ENCODE data around the gene GPC5.
"Not testable (repeated sequence)": the region's sequence is repeated elsewhere in the genome, so short reads cannot be mapped to it uniquely, and the experiment has no call there.

GPC5 gene

DNA sequence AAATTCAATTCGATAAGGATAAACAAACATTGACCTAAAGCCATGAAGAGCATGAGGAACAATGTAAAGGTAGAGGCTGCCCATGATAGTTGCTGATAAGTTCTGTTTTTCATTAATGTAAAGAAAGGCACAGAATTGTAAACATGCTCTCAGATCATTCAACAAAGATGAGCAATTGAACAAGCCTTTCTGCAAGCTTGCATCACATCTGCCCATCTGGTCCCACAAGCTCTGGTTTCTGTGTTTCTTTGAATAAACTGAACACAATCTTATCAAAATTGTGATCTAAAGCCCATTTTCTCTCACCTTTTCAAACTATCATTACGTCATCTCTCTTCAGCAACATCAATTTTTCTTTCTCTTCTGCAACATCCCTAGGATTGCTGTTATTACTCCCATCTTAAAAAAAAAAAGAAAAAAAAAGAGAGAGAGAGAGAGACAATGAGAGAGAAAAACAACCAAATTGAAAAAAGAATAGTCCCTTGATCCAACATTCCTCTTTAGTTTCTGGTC is 1340.9 kb downstream of the GPC5 start:
- DNase-seq (ENCODE audit: low spot score) = no peak

DNA sequence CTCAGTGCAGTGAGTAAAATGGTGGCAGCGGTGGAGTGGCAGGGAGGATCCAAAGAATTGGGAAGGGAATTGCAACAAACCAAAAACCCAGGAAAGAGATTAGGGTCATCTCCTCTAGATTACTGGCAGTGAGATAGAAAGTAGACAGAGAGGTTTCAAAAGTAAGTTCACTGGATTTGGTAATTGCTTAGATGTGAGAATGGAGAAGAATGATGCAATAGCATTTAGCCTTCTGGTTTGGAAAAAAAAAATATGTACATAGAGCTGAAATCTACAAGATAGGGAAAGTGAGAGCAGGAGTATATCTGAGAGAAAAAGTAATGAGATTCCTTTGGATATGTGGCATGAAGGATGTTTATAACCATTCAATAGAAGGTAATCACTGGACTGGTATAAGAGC is 1345.6 kb downstream of the GPC5 start:
- no peak for DNase-seq (ENCODE audit: low spot score)

DNA sequence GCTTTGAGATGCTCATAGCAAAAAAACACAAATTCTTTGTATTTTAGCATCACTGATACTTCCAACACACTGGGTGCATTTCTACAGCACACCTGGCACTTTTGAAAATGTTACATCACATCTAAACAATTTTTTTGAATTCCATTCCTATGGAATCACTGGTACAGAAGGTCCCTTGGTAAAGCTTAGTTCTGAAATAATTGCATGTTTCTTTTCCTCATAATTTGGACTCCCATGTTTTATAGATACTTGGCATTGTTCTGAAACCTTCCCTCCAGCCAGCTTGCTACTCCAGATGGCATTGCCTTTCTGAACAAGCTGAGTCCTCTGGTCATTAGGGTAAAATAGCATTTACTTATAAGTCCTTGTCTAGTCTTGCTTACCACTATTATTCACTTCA is 1346.8 kb downstream of the GPC5 start:
- no peak for DNase-seq (ENCODE audit: low spot score)

DNA sequence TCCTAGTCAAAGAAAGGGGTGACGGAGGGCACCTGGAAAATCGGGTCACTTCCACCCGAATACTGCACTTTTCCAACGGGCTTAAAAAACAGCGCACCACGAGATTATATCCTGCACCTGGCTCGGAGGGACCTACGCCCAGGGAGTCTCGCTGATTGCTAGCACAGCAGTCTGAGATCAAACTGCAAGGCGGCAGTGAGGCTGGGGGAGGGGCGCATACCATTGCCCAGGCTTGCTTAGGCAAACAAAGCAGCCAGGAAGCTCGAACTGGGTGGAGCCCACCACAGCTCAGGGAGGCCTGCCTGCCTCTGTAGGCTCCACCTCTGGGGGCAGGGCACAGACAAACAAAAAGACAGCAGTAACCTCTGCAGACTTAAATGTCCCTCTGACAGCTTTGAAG is 1354.3 kb downstream of the GPC5 start:
- not testable (repeated sequence) for DNase-seq (ENCODE audit: low spot score)

DNA sequence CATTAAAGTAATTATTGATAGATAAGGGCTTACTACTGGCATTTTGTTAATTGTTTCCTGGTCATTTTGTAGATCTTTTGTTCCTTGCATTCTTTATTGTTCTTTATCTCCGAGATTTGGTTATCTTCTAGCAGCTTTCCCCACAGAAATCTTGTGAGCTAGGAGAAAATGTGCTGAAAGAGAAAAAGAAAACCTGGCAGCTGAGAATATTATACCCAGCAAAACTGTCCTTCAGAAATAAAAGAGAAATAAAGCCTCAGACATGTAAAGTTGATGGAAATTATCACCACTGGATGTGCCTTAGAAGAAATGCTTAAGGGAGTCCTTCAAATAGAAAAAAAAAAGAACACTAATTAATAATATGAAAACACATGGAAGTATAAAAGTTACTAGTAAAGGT is 1363.3 kb downstream of the GPC5 start:
- DNase-seq (ENCODE audit: low spot score) = no peak

DNA sequence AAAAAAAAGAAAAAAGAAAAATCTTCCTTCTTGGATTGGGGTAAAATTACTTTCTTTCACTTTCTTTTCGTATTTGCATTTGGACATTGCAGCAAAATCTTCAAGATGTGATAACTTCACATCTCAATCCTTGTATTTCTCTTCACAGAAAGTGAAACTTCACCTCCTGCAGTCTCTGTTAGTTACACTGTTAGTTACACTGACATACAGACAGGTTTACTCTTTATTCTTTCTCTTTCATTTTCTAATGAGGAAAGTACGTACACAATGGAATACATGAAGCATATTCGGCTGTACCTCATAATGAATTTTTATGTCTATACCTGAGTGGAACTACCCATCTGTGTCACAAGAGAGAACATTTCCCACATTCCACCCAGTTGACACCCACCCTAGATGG is 1369.0 kb downstream of the GPC5 start:
- DNase-seq (ENCODE audit: low spot score) = no peak

DNA sequence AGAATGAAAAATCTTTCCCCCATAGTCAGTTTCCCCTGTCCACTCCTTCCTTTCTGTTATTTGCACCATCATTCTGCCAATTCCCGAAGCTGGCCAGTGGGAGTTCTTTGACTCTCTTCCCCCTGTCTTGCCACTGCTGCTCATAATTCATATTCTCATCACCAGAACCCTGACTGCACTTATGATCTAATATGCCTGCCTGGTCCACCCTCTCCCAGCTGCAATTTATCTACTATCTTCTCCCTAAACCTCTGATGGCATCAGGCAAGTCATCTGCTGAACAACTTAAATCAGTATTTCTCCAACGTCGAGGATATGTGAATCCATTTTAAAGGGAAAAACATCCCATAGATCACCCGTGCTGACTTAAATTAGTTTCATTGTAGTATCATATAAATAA is 1370.2 kb downstream of the GPC5 start:
- DNase-seq (ENCODE audit: low spot score) = no peak

DNA sequence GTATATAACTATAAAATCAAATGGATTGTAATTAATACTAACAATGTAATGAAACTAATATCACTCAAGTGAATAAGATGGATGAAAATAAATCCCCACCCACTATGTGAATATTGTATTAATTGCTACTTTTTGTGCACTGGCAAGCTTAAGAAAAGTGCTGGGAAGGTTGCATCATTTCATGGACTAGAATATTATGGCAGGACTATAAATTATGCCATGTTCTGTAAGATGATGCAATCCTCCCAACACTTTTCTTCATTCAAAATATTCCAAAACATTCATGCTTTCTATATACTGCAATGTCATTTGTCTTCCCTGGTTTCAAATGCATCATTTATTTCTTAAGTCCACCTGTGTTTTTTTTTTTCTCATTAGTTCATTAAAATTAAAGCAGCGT is 1370.6 kb downstream of the GPC5 start:
- no peak for DNase-seq (ENCODE audit: low spot score)

DNA sequence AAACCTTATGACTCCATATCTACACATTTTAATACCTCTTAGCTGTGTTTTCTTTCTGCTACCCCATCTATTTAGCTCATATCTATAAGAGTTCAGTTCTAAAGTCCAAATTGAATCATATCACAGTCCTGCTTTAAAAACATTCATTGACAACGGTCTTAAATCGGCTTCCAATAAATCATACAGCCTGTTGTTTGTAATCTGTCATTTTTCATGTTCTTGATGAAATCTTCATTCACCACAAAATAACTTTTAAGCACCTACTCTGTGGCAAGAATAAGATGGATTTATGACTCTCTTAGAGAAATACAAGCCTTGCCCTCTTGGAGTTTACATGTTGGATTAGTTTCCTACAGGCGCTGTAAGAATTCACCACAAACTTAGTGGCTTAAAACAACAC is 1377.2 kb downstream of the GPC5 start:
- DNase-seq (ENCODE audit: low spot score) = no peak

DNA sequence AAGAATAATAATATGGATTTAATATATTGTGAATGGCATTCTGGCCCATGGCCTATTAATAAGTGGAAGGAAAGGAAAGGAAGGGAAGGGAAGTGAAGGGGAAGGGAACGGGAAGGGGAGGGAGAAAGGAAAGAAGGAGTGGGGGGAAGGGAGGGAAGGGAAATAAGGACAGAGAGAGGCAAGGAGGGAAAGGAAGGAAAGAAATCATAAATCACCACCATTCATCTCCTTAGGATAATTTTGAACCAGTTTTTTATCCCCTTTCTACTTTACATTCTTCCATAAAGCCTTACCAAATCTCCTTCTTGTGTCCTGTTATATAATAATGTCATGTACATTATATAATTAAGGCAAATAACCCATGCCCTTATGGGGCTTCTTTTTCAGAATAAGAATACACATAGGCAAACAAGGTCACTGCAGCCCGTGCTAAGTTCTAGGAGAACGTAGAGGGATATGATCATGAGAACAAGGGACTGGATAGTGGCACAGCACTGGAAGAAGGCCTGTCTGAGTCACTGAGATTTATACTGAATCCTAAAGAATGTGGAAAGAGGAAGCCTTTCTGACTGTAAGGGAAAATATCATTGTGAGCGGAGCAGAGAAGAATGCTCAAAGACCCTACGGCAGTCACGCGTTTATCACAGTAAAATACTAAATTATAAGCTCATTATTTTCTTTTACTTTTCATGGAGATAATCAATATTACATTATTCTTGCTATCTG is 1383.7 kb downstream of the GPC5 start:
- no peak for DNase-seq (ENCODE audit: low spot score)

DNA sequence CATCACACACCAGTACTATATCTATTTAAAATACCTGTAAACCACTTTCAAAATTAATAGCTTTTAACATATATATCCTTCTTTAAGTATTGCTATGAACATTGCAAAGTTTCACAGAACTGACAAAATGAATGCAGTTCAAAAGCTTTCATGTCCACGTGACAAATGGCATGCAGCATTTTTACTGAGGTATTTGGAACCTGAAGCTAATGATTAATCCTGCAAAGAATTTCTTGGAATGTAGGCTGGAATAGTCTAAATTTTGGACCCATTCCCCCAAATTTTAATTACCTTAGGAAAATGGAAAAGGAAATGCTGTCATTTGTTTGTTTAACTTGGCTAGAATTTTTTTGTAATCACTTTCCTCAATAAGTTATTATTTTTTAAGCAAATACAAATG is 1404.4 kb downstream of the GPC5 start:
- no peak for DNase-seq (ENCODE audit: low spot score)

DNA sequence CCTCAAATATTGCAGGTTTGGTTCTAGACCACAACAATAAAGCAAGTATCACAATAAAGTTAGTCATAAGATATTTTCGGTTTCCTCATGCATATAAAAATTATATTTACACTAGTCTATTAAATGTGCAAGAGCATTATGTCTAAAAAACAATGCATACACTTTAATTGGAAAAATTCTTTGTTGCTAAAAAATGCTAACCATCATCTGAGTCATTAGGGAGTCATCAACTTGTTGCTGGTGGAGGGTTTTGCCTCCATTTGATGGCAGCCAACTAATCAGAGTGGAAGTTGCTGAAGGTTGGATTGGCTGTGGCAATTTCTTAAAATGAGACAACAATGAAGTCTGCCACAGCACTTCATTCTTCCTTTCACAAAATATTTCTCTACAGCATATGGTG is 1405.9 kb downstream of the GPC5 start:
- no peak for DNase-seq (ENCODE audit: low spot score)

DNA sequence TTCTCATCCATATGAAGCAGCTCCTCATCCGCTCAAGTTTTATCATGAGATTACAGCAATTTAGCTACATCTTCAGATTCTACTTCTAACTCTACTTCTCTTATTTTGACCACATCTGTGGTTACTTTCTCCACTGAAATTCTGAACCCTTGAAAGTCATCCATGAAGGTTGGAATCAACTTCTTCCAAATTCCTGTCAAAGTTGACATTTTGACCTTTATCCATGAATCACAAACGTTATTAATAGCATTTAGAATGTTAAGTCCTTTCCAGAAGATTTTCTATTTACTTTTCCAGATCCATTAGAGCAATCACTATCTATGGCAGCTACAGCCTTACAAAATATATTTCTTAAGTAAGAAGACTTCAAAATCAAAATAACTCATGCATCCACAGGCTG is 1406.5 kb downstream of the GPC5 start:
- DNase-seq (ENCODE audit: low spot score) = no peak

DNA sequence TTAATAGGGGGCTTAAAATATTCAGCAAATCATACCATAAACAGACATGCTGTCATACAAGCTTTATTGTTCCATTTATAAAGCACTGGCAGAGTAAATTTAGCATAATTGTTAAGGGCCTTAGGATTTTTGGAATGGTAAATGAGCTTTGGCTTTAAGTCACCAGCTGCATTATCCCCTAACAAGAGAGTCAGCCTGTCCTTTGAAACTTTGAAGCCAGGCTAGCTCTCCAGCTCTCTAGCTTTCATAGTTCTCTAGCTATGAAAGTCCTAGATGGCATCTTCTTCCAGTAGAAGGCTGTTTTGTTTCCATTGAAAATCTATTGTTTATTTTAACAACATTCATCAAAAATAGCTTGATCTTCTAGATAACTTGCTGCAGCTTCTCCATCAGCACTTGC is 1407.3 kb downstream of the GPC5 start:
- DNase-seq (ENCODE audit: low spot score) = no peak

DNA sequence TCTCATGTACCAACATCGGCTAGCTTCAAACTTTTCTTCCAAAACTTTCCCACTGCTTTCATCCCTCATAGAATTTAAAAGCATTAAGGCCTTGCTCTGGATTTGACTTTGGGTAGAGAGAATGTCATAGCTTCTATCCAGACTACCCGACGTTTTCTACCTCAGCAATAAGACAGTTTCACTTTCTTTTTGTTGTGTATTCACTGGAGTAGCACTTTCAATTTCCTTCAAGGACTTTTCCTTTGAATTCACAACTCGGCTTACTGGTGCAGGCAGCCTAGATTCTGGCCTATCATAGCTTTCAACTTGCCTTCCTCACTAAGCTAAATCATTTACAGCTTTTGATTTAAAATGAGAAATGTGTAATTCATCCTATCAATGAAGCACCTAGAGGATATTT is 1407.8 kb downstream of the GPC5 start:
- no peak for DNase-seq (ENCODE audit: low spot score)

DNA sequence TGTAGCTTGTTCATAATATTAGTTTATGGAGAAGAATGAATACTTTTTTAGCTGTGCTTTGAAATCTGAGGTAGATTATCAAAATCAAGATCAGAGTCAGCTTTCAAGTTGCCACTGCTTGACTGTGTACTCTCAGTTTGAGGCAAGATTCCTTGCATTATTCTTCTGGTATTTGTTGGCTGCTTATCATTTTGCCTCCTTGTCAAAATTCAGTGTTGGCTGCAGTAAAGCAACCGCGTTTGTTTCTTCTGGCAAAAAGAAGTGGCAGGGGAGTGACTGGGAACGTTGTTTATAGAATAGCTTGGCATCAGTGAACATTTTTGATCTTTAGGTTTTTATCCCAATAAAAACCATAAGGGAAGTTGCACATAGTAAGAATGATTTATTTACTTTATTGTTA is 1408.9 kb downstream of the GPC5 start:
- no peak for DNase-seq (ENCODE audit: low spot score)

DNA sequence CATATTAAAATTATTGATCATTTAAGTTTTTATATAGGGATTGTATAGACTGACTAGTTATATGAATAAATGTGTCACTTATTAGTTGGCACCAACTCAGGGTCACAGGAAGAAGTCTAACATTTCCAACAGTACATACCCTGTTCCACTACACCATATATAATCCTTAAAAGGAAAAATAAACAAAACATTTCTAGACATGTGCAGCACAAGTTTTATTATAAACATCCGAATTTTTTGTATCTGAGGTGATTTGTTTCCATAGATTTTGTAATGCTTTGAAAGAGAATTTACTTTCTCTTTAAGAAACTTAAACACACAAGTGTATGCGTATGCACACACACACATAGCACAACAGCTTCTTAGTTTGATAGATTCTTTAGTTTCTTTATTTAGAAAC is 1409.5 kb downstream of the GPC5 start:
- DNase-seq (ENCODE audit: low spot score) = no peak

DNA sequence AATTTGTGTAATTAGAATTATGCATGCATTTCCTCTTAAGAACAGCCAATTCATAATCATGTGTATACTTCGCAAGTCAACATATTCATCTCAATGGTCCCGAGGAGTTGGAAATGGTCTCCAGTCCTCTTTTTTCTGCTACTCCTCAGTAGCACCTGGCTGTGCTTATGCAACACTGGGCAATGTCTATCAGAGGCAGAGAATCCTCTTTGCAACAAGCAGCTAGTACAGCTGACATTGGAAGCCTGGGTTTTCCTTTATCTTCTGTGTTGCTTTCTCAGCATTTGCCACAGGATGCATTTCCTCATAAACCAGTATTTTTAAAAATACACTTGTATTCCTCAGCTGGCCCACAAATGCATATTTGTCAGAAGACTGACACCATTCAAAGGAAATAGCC is 1422.9 kb downstream of the GPC5 start:
- DNase-seq (ENCODE audit: low spot score) = no peak

DNA sequence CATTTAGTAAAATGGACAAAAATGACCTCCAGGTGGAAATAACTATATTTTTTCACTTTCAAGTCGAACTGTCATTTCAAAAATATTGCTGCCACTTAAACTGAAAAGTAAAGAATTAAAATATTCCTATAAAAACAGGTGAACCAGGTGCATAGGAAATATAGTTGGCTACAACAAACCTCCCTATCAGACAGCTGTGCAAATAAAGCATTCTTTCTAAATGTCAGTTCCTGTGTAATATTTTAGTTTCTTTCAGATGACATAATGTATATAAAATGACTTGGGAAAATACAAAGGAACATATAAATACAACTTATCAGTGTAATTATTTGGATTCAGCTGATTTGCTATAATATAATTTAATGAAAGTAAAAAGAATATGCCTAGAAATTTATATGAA is 1424.6 kb downstream of the GPC5 start:
- no peak for DNase-seq (ENCODE audit: low spot score)

DNA sequence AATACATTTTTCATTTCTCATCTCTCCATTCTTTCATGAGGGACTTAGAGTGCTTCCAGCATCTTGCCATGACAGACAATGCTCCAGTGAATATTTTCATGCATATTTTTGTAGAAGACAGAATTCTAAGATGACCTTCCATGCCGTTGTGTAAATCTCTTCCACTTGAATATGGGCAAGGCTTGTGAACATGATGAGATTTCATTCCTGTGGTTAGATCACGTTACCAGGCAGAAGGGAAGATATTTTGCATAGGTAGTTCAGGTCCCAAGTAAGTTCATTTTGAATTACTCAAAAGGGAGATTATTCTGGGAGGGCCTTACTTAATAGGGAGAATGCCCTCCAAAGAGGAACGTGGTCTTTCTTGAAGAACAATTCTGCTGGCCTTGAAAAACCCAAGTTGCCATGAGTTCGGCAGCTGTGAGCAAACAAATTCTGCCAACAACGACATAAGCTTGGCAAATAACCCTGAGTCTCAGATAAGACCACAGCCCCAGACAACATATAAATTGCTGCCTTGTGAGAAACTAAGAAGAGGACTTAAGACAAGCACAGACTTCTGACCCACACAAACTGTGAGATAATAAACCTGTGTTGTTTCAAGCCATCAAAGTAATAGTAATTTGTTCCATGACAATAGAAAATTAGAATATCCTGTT is 1427.6 kb downstream of the GPC5 start:
- no peak for DNase-seq (ENCODE audit: low spot score)

DNA sequence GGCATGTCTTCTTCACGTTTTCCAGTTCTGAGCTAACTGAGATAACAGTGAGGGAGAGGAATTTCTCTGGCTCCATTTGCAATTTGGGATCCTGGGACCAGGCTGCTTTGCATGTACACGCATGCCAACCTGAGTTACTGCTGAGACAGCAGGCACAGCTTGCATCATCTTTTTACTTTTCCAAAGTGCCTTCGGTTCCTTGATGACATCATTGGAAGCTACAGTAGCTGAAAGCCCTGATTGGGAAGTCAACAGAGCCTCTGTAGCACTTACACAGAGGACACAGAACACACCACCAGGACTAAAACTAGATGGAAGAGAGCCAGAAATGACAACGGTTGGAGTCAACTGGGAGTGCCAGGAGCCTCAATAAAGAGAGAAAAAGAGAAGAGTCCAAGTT is 1429.1 kb downstream of the GPC5 start:
- DNase-seq (ENCODE audit: low spot score) = no peak

DNA sequence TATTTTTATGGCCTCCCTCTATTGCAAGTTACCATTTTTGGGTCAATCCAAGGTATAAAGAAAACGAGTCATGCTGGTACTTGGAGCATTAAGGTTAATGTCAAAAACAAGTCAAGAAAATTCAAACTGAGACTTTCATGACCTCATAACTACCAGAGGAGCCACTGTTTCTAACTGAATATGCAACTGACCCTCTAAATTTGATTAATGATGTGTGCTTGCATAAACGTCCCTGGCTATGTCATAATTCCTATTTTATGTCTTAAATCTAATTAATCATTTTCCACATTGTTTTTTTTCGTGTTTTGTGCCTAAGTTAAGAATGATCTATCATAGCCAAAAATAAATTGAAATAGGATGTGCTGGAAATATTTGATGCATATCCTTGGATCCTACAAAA is 1431.5 kb downstream of the GPC5 start:
- no peak for DNase-seq (ENCODE audit: low spot score)

DNA sequence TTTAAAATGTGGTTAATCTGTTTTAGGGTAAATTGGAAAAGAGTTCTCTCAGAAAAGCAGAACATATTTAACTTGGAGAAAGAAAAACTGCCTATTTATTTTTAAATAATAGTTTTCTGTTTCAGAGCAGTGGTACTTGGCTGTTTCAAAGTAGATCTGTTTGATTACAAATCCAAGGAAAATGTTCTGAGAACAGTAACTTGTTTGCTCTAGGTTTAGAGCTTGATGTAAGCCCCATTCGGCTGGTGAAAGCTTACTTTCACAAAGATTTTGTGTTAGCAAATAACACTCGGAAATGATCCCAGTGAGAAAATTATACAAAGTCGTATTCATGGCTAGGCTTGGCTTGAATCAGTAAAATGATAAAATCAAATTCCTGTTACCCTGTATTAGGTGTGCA is 1432.4 kb downstream of the GPC5 start:
- DNase-seq (ENCODE audit: low spot score) = peak; percentile 37

DNA sequence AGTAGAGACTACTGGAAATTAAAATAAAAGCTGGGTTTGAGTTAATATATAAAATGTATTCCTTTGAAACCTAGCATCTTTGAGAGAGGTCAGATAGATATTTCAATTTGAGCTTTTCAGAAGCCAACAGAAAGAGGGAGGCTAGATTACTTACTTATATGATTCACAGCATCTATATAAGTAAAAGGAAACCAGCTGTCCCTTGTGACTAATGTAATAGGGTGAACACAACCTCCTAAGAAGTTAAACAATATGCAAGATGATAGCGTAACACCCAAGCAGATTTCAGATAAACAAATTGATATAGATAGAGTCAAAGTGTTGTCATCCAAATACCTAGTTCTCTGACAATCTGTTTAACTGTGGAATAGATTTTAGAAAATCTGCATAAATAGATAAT is 1434.7 kb downstream of the GPC5 start:
- DNase-seq (ENCODE audit: low spot score) = no peak

Measured in globus pallidus (tissue), 1 donor.